ENCODE results near the gene TBXAS1. TPM values are rescaled to one million over a fixed set of nuclear protein-coding genes. Genes with fewer than 3 reads are reported as not detected.

The TBXAS1 gene
- total RNA-seq, 3 donors from 2014 or later (not counting 1 experiment from before 2014, with no cell fraction given), result 72.7 to 110 (median 88.7) TPM

- H3K9me3 ChIP-seq (ENCODE audit: control insufficient read depth, insufficient read depth, low read length), result no peaks in the 10 kb centered on the region
- no peak overlapping the region for H3K4me3 Mint-ChIP-seq
- no peaks in the 10 kb centered on the region for H3K9me3 Mint-ChIP-seq
- no peak for DNase-seq
- no peaks in the 10 kb centered on the region for H3K36me3 Mint-ChIP-seq
- intact Hi-C loops (cut with micrococcal nuclease), result no loop called here
- H3K27ac Mint-ChIP-seq, result peak overlapping the region in 1 of 2 donors; percentile 8
- peaks cover 0 to 5% of the 10 kb centered on the region in 2 donors for H3K4me1 Mint-ChIP-seq
- no peaks in the 10 kb centered on the region for H3K27me3 Mint-ChIP-seq (ENCODE audit: low read depth in 2 of 2)
- ATAC-seq, result no peak
- H3K4me3 ChIP-seq (ENCODE audit: low read length), result no peak overlapping the region
- WGBS (ENCODE audit: insufficient coverage), result 90% methylated on average over 13 of the region's 13 CpGs
- H3K27me3 ChIP-seq (ENCODE audit: control insufficient read depth, insufficient read depth, low read length), result no peaks in the 10 kb centered on the region
- no peak overlapping the region for H3K27ac ChIP-seq (ENCODE audit: low read length)
- no peaks in the 10 kb centered on the region for H3K4me1 ChIP-seq (ENCODE audit: control insufficient read depth, insufficient read depth, low read length)
- no peaks in the 10 kb centered on the region for H3K36me3 ChIP-seq (ENCODE audit: control insufficient read depth, insufficient read depth, low read length)
- no peak for TF ChIP-seq CTCF (IDR thresholded peaks at IDR 0.05)
Measured at GRCh38 chr7:139974179-139974811, 145.2 kb downstream of the TBXAS1 start.

GRCh38 chr7:139976055-139976837 is 147.2 kb downstream of the TBXAS1 start:
- peaks cover 14% of the 10 kb centered on the region in 2 donors for H3K4me1 Mint-ChIP-seq
- DNase-seq, result no peak
- Histone ChIP-seq H3K4me3 (ENCODE audit: low read length) (no peak overlapping the region), H3K4me1 (ENCODE audit: control insufficient read depth, insufficient read depth, low read length) (peaks cover 11% of the 10 kb centered on the region), H3K27me3 (ENCODE audit: control insufficient read depth, insufficient read depth, low read length) (no peaks in the 10 kb centered on the region), H3K36me3 (ENCODE audit: control insufficient read depth, insufficient read depth, low read length) (no peaks in the 10 kb centered on the region), H3K9me3 (ENCODE audit: control insufficient read depth, insufficient read depth, low read length) (no peaks in the 10 kb centered on the region), H3K27ac (ENCODE audit: low read length) (no peak overlapping the region)
- WGBS (ENCODE audit: insufficient coverage), result 89% methylated on average over 10 of the region's 11 CpGs
- no peaks in the 10 kb centered on the region for H3K36me3 Mint-ChIP-seq
- peak overlapping the region in 1 of 2 donors; percentile 25 for H3K27ac Mint-ChIP-seq
- intact Hi-C loops (cut with micrococcal nuclease), result no loop called here
- H3K27me3 Mint-ChIP-seq (ENCODE audit: low read depth in 2 of 2), result no peaks in the 10 kb centered on the region
- ATAC-seq, result no peak
- no peak for TF ChIP-seq CTCF (IDR thresholded peaks at IDR 0.05)
- H3K4me3 Mint-ChIP-seq, result no peak overlapping the region
- no peaks in the 10 kb centered on the region for H3K9me3 Mint-ChIP-seq

- H3K27me3 ChIP-seq (ENCODE audit: control insufficient read depth, insufficient read depth, low read length), result no peaks in the 10 kb centered on the region
- ATAC-seq, result no peak
- Mint-ChIP-seq H3K36me3 (no peaks in the 10 kb centered on the region), H3K9me3 (no peaks in the 10 kb centered on the region), H3K4me3 (no peak overlapping the region), H3K27me3 (ENCODE audit: low read depth in 2 of 2) (no peaks in the 10 kb centered on the region), H3K4me1 (peaks cover 13 to 14% of the 10 kb centered on the region in 2 donors), H3K27ac (peak overlapping the region in 1 of 2 donors; percentile 25)
- H3K4me3 ChIP-seq (ENCODE audit: low read length), result no peak overlapping the region
- no peaks in the 10 kb centered on the region for H3K36me3 ChIP-seq (ENCODE audit: control insufficient read depth, insufficient read depth, low read length)
- no peak for TF ChIP-seq CTCF (IDR thresholded peaks at IDR 0.05)
- H3K4me1 ChIP-seq (ENCODE audit: control insufficient read depth, insufficient read depth, low read length), result peaks cover 15% of the 10 kb centered on the region
- no peaks in the 10 kb centered on the region for H3K9me3 ChIP-seq (ENCODE audit: control insufficient read depth, insufficient read depth, low read length)
- no peak overlapping the region for H3K27ac ChIP-seq (ENCODE audit: low read length)
- no peak for DNase-seq
- 87% methylated on average over 14 of the region's 17 CpGs for WGBS (ENCODE audit: insufficient coverage)
- intact Hi-C loops (cut with micrococcal nuclease), result no loop called here
Measured at GRCh38 chr7:139976838-139977656, 148.0 kb downstream of the TBXAS1 start.

All from natural killer cell (primary cell).